Activated CD8-positive, alpha-beta memory T cell treated with anti-CD3 and anti-CD28 coated beads, Interleukin-2, amount 50 U/mL, for 24 hours (primary cell): ENCODE measurements around the gene CKMT1B.
"Not testable (repeated sequence)": the region's sequence is repeated elsewhere in the genome, so short reads cannot be mapped to it uniquely, and the experiment has no call there.

Experiments used
- DNase-seq: peaks from one replicate; pipeline ENCODE4 v3.0.0-alpha.2; 2020; ENCODE audit errors: extremely low read depth

CKMT1B gene

GRCh38 chr15:43638464-43639204 is 44.8 kb downstream of the CKMT1B start:
- DNase-seq, result not testable (repeated sequence)
